GM18508 (cell line): ENCODE results near the gene C17orf107.
"Not testable (repeated sequence)": the region's sequence is repeated elsewhere in the genome, so short reads cannot be mapped to it uniquely, and the experiment has no call there.

Source experiments
- ATAC-seq: cut with Tn5 transposase; IDR thresholded peaks from one replicate; pipeline ENCODE4 v1.9.1; 2021; ENCODE audit warnings: moderate number of reproducible peaks; ENCODE audit not compliant: insufficient read depth, unreplicated experiment

C17orf107 gene

GRCh38 chr17:4899341-4900230 is at the start of gene C17orf107:
TSS of gene C17orf107 (plus strand) at chr17:4899536. CDS start at chr17:4899763, 227 bp downstream.
- no peak for ATAC-seq

GRCh38 chr17:4850246-4850645 is 49.1 kb upstream of the C17orf107 start:
- ATAC-seq, result no peak

GRCh38 chr17:4851084-4851483 is 48.3 kb upstream of the C17orf107 start:
- ATAC-seq, result no peak

- ATAC-seq, result no peak
These were observed 46.6 kb upstream of the C17orf107 start for GRCh38 chr17:4852567-4853207.

GRCh38 chr17:4853208-4853671 is 46.1 kb upstream of the C17orf107 start:
- no peak for ATAC-seq

- ATAC-seq, result no peak
These were observed 45.1 kb upstream of the C17orf107 start for GRCh38 chr17:4854111-4854681.

GRCh38 chr17:4856271-4856936 is 42.9 kb upstream of the C17orf107 start:
- no peak for ATAC-seq

- no peak for ATAC-seq
These were observed 42.4 kb upstream of the C17orf107 start for GRCh38 chr17:4856937-4857314.

- not testable (repeated sequence) for ATAC-seq
These were observed 42.0 kb upstream of the C17orf107 start for GRCh38 chr17:4857347-4857746.

GRCh38 chr17:4858068-4858881 is 41.1 kb upstream of the C17orf107 start:
- no peak for ATAC-seq

GRCh38 chr17:4858882-4859260 is 40.5 kb upstream of the C17orf107 start:
- no peak for ATAC-seq

- no peak for ATAC-seq
These were observed 39.3 kb upstream of the C17orf107 start for GRCh38 chr17:4859816-4860625.

- ATAC-seq, result no peak
These were observed 38.7 kb upstream of the C17orf107 start for GRCh38 chr17:4860651-4861050.

GRCh38 chr17:4861052-4861451 is 38.3 kb upstream of the C17orf107 start:
- ATAC-seq, result no peak

- ATAC-seq, result no peak
These were observed 36.6 kb upstream of the C17orf107 start for GRCh38 chr17:4862720-4863119.

- ATAC-seq, result no peak
These were observed 36.0 kb upstream of the C17orf107 start for GRCh38 chr17:4863321-4863720.

- not testable (repeated sequence) for ATAC-seq
These were observed 31.8 kb upstream of the C17orf107 start for GRCh38 chr17:4867535-4867934.

GRCh38 chr17:4869058-4869998 is 30.0 kb upstream of the C17orf107 start:
- ATAC-seq, result not testable (repeated sequence)
